Activated CD8-positive, alpha-beta memory T cell treated with anti-CD3 and anti-CD28 coated beads, Interleukin-2, amount 50 U/mL, for 4 hours (primary cell): ENCODE data around the gene AP4S1.
"Not testable (repeated sequence)": the region's sequence is repeated elsewhere in the genome, so short reads cannot be mapped to it uniquely, and the experiment has no call there.

Experiments
- DNase-seq: peaks from one replicate; pipeline ENCODE4 v3.0.0-alpha.2; 2020

AP4S1 gene

GRCh38 chr14:31009836-31010574 lies 15.4 kb upstream of the AP4S1 start:
- DNase-seq = no peak

- DNase-seq = no peak
Measured at GRCh38 chr14:31010935-31011334, 14.5 kb upstream of the AP4S1 start.

GRCh38 chr14:31013841-31014240 lies 11.6 kb upstream of the AP4S1 start:
- DNase-seq = no peak

GRCh38 chr14:31018057-31018645 lies 7.3 kb upstream of the AP4S1 start:
- DNase-seq = no peak

GRCh38 chr14:31020834-31021575 lies 4.4 kb upstream of the AP4S1 start:
- DNase-seq = no peak

- no peak for DNase-seq
Measured at GRCh38 chr14:31021576-31021949, 3.9 kb upstream of the AP4S1 start.

GRCh38 chr14:31022386-31022785 lies 3.1 kb upstream of the AP4S1 start:
- no peak for DNase-seq

GRCh38 chr14:31024010-31024480 lies 1.4 kb upstream of the AP4S1 start:
- DNase-seq = no peak

- no peak for DNase-seq
Measured at GRCh38 chr14:31024577-31025366, 677 bp upstream of the AP4S1 start.

GRCh38 chr14:31026077-31026449 lies 614 bp downstream of the AP4S1 start, which contains the start of gene STRN3:
STRN3 (minus strand) TSS chr14:31026379; CDS start chr14:31026185, 194 bp downstream.
- DNase-seq = no peak

- peak; percentile 89 for DNase-seq
Measured at GRCh38 chr14:31026450-31027235, 1.2 kb downstream of the AP4S1 start.

GRCh38 chr14:31027847-31028246 lies 2.4 kb downstream of the AP4S1 start:
- DNase-seq = no peak

GRCh38 chr14:31029016-31029970 lies 3.8 kb downstream of the AP4S1 start:
- no peak for DNase-seq

GRCh38 chr14:31030469-31030868 lies 5.0 kb downstream of the AP4S1 start:
- no peak for DNase-seq

- no peak for DNase-seq
Measured at GRCh38 chr14:31036552-31036951, 11.1 kb downstream of the AP4S1 start.

- no peak for DNase-seq
Measured at GRCh38 chr14:31037709-31038221, 12.3 kb downstream of the AP4S1 start.

GRCh38 chr14:31038521-31039166 lies 13.2 kb downstream of the AP4S1 start:
- DNase-seq = no peak

GRCh38 chr14:31042300-31042699 lies 16.9 kb downstream of the AP4S1 start:
- DNase-seq = no peak

- DNase-seq = not testable (repeated sequence)
Measured at GRCh38 chr14:31042893-31043292, 17.4 kb downstream of the AP4S1 start.

- no peak for DNase-seq
Measured at GRCh38 chr14:31043379-31043778, 17.9 kb downstream of the AP4S1 start.
